Heart right ventricle (tissue), 16 donors: ENCODE data around the gene MALT1. TPM values are rescaled to one million over a fixed set of nuclear protein-coding genes. Genes with fewer than 3 reads are reported as not detected.
"Not testable (repeated sequence)": the region's sequence is repeated elsewhere in the genome, so short reads cannot be mapped to it uniquely, and the experiment has no call there.

ENCODE experiments used
- ATAC-seq, 8 donors: fragments of 200-7000 bp; cut with Tn5 transposase; one replicate each; pipeline ENCODE4 v1.9.1; 2020; ENCODE audit warnings: mild to moderate bottlenecking in 8 of 8, moderate library complexity in 8 of 8, moderate number of reproducible peaks in 1 of 8
- DNase-seq, 2 donors: peaks; one replicate each; pipeline ENCODE4 v3.0.0-alpha.2; 2020
- H3K27ac ChIP-seq, 10 donors: fragments of 200-600 bp; sonication (generic) in 2 of 10; one replicate each; pipeline versions ENCODE4 v1.5.0 to v1.8.0; 2020 to 2022; ENCODE audit warnings: mild to moderate bottlenecking in 3 of 10
- H3K27me3 ChIP-seq, 7 donors: fragments of 200-600 bp; one replicate each; pipeline ENCODE4 v1.8.0; 2021 to 2022; ENCODE audit warnings: mild to moderate bottlenecking in 2 of 7
- H3K36me3 ChIP-seq, 9 donors: fragments of 200-600 bp; sonication (generic) in 1 of 9; one replicate each; pipeline versions ENCODE4 v1.5.0 to v1.8.0; 2020 to 2022; ENCODE audit warnings: mild to moderate bottlenecking in 2 of 9
- H3K4me1 ChIP-seq, 9 donors: fragments of 200-600 bp; sonication (generic) in 1 of 9; one replicate each; pipeline versions ENCODE4 v1.5.0 to v1.8.0; 2020 to 2022; ENCODE audit warnings: mild to moderate bottlenecking in 4 of 9
- H3K4me3 ChIP-seq, 10 donors: fragments of 200-600 bp; sonication (generic) in 2 of 10; one replicate each; pipeline versions ENCODE4 v1.5.0 to v1.8.0; 2020 to 2022; ENCODE audit warnings: mild to moderate bottlenecking in 7 of 10, moderate library complexity in 2 of 10
- H3K9me3 ChIP-seq, 11 donors: fragments of 200-600 bp in 10 of 11; sonication (generic) in 2 of 11; one replicate each; pipeline versions ENCODE4 v1.5.0 to v1.8.0; 2013 to 2022; ENCODE audit warnings: mild to moderate bottlenecking in 2 of 11, control low read depth in 1 of 11, moderate library complexity in 1 of 11
- WGBS, 2 donors: extraction: QIAGEN DNeasy Blood & Tissue Kit; methylation state at CpG; one replicate each; pipeline ENCODE4 v1.1.7; 2013; ENCODE audit warnings: inconsistent platforms in 1 of 2; 5-methylcytosine and 5-hydroxymethylcytosine counted together
- intact Hi-C, 10 donors: fragments of 100-400 bp; cut with DNase I; formaldehyde crosslinking; loops; one replicate each; pipeline versions ENCODE4 v1.11.1 to v1.14.2; 2022
- polyA plus RNA-seq, 2 donors: library from polyadenylated mRNA; stranded (reverse); fragments of 200-250 nt; gene quantifications; one replicate each; pipeline ENCODE4 v1.2.3, GENCODE V29; 2013
- total RNA-seq, 10 donors: library from RNA; stranded (reverse); fragmentation: NEBNext Ultra II Directional in 3 of 10; extraction: Animal tissue kit (Norgen Biotek cat#: 25700) in 3 of 10; gene quantifications; one replicate each; pipeline versions ENCODE4 v1.2.1 to v1.2.4, GENCODE V29; 2021 to 2023
- TF ChIP-seq, protein P1 (sequence below), 9 donors: fragments of 200-600 bp; sonication (generic) in 2 of 9; IDR thresholded peaks; one replicate each; pipeline versions ENCODE4 v1.5.0 to v1.8.0; 2021 to 2022; ENCODE audit warnings: antibody characterized with exemption in 9 of 9, mild to moderate bottlenecking in 5 of 9, moderate library complexity in 1 of 9
- donor health status: Arrhythmogenic right ventricular cardiomyopathy.
- donor health status: ischemic (EF 13 %, LVEDD 7.1; RV severe dilation, severe dysfunction).
- donor health status: healthy with polysubstance abuse.
- donor health status: DM: no; HTN: yes; CAD: no.
- donor health status: DM: no; HTN: no; CAD: no.
- donor health status: ischemic (EF 25% LVEDD 6.9; RV normal size, moderate dysfunction).
- donor health status: ischemic (EF 25% LVEDD 5.7; RV mildly dilated, moderate dysfunction).
- donor health status: healthy.
- donor health status: DM: yes; HTN: yes; CAD: no.
- donor health status: Ischemic cardiomyopathy.
- donor health status: ischemic (EF 35%, LVEDD 5.7; RV mildly dilated, moderate dysfunction).
- donor health status: nonischemic (EF 11% LVEDD 7.7; RV severe dilation, severe dysfunction).
- donor health status: DM: yes; HTN: yes; CAD: no.
- donor health status: PGD.
- donor health status: ischemic (EF 29% LVEDD 5.4; RV normal size, mild dysfunction).
- donor health status: nonischemic (EF 23%, LVEDD 6.1; RV moderate dilation, normal function).

Gene MALT1
- total and polyA plus RNA-seq, 12 donors: 4.4 to 20.0 (median 10.6) TPM

DNA sequence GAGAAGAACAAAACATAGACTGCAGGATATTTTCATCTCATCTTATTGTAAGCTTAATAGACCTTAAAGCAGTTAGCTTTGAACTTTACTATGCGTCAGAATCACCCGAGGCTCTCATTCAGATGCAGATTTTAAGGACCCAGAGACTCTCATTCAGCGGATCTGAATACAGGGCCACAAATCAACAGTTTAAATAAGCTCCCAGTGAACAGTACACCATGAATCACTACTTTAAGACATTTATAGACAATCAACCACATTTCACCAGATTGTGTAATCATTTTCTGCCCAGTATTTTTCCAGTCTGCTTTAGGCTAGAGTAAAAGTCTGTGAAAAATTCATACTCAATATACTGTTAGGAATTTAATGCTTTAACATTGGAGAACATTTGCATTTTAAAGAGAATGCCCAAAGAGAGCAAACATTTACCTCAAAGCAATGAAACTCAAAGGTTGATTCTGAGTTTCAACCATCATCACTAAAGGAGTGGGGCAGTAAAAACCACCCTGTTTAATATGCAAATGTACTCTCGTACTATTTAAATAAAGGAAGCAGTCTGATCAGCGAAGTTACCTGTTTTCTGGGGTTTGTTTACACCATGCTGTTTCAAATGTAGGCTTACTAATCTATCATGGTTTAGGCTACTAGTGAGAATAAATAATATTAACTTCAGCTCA, 31.4 kb upstream of the MALT1 start:
- WGBS, 2 donors: 82 to 85% methylated on average over 5 of the region's 5 CpGs
- H3K4me1 ChIP-seq: peaks cover 0 to 33% (median 20%) of the 10 kb centered on the region in 9 donors
- TF ChIP-seq, protein P1, sequence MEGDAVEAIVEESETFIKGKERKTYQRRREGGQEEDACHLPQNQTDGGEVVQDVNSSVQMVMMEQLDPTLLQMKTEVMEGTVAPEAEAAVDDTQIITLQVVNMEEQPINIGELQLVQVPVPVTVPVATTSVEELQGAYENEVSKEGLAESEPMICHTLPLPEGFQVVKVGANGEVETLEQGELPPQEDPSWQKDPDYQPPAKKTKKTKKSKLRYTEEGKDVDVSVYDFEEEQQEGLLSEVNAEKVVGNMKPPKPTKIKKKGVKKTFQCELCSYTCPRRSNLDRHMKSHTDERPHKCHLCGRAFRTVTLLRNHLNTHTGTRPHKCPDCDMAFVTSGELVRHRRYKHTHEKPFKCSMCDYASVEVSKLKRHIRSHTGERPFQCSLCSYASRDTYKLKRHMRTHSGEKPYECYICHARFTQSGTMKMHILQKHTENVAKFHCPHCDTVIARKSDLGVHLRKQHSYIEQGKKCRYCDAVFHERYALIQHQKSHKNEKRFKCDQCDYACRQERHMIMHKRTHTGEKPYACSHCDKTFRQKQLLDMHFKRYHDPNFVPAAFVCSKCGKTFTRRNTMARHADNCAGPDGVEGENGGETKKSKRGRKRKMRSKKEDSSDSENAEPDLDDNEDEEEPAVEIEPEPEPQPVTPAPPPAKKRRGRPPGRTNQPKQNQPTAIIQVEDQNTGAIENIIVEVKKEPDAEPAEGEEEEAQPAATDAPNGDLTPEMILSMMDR (IDR thresholded peaks at IDR 0.05): no peak
- no peak overlapping the region for H3K4me3 ChIP-seq
- DNase-seq (no peak), ATAC-seq (no peak)
- H3K27me3 ChIP-seq: no peaks in the 10 kb centered on the region
- no peaks in the 10 kb centered on the region for H3K36me3 ChIP-seq
- intact Hi-C loops: no loop called here
- no peak overlapping the region for H3K27ac ChIP-seq
- H3K9me3 ChIP-seq: no peaks in the 10 kb centered on the region

DNA sequence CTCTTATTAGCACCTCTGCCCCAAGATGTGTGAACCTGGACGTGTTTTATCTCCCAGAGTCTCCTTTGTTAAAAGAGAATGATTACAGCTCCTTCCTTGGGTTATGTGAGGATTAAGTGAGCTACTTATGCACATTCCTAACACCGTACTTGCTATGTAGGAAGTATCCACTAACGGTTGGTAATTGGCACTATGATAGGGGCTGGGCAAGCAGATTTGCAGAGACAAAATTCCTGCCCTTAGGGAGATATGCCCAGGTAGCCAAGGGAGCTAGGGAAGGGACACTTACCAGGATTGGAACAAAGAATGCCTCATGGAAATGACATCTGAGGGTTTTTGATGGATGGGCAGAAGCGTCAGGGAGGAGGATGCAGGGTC, 30.8 kb upstream of the MALT1 start:
- WGBS, 2 donors: 84 to 87% methylated on average over 4 of the region's 4 CpGs
- intact Hi-C loops: no loop called here
- Histone ChIP-seq H3K9me3 (no peaks in the 10 kb centered on the region), H3K36me3 (no peaks in the 10 kb centered on the region), H3K27ac (no peak overlapping the region), H3K4me1 (peaks cover 0 to 37% (median 20%) of the 10 kb centered on the region in 9 donors), H3K27me3 (no peaks in the 10 kb centered on the region), H3K4me3 (no peak overlapping the region)
- no peak for DNase-seq
- ATAC-seq: no peak
- TF ChIP-seq, protein P1 (IDR thresholded peaks at IDR 0.05): no peak

DNA sequence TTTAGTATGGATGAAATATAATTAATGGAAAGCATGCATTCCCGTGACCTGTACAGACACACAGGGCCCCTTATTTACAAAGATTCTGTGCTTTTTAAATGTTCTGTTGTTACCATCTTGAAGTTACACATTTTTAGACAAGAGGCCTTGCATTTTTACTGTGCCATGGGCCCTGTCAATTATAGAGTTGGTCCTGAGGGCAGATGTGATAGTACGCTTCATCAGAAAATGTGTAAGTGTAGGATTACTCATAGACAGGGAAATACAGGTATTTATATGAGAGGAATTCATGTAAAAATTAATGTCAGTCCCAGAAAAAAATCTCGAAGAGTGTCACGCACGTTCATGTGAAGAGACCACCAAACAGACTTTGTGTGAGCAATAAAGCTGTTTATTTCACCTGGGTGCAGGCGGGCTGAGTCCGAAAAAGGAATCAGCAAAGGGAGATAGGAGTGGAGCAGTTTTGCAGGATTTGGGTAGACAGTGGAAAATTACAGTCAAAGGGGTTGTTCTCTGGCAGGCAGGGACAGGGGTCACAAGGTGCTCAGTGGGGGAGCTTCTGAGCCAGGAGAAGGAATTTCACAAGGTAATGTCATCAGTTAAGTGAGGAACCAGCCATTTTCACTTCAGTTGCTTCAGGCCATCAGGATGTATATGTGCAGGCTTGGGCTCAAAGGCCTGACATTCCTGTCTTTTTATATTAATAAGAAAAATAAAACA, 30.2 kb upstream of the MALT1 start:
- Histone ChIP-seq H3K9me3 (no peaks in the 10 kb centered on the region), H3K27me3 (no peaks in the 10 kb centered on the region), H3K4me3 (no peak overlapping the region), H3K36me3 (no peaks in the 10 kb centered on the region), H3K27ac (no peak overlapping the region), H3K4me1 (peaks cover 0 to 32% (median 20%) of the 10 kb centered on the region in 9 donors)
- ATAC-seq (no peak), DNase-seq (no peak)
- TF ChIP-seq, protein P1 (IDR thresholded peaks at IDR 0.05): no peak
- 91 to 92% methylated on average over 7 of the region's 7 CpGs for WGBS, 2 donors
- intact Hi-C loops: no loop called here

DNA sequence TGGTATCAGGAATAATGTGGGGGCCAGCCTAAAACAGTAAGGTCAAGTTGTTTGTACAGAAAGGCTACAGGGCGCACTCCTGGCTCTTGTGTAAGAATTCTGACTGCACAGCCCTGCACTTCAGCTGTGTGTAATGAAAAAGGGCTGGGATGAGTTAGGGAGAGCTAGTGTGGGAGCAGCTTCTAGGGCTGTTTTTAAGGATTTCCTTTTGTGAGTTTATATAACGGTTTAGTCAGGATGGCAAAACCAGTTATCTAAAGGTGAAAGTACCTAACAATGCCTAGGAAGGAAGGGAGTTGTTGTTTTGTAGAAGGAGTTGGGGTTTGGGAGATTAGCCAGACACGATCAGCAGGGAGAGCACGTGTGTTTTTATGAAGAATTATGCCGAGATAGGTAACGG, 27.7 kb upstream of the MALT1 start:
- intact Hi-C loops, H3K27me3 ChIP-seq, H3K9me3 ChIP-seq, DNase-seq, H3K36me3 ChIP-seq, H3K4me3 ChIP-seq: not testable (repeated sequence)
- WGBS, 2 donors: 70 to 79% methylated on average over 6 of the region's 6 CpGs
- Histone ChIP-seq H3K27ac (peak overlapping the region in 9 of 10 donors; percentile 20 to 83 (median 54)), H3K4me1 (peaks cover 0 to 32% (median 12%) of the 10 kb centered on the region in 9 donors)
- peak in 5 of 8 donors; percentile 60 to 89 (median 64) for ATAC-seq

DNA sequence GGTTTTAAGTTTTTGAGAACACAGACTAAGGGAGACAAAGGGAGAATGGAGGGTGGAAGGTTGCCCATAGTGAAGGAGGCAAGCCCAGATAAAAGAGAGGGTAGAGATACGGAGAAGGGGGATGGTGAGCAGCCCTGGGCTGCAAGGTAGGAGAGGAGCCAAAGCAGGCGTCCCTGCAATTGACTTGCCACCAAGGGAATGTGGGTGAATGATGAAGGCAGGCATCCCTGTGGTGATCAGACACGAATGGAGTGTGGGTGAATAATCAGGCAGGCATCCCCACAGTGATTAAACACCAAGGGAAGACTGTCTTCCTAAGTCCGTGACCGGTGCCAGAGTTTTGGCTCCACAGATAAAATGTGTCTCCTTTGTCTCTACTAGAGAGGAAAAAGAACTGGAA, 25.9 kb upstream of the MALT1 start:
- ATAC-seq: no peak
- Histone ChIP-seq H3K4me3 (no peak overlapping the region), H3K4me1 (peaks cover 0 to 36% (median 17%) of the 10 kb centered on the region in 9 donors), H3K27me3 (no peaks in the 10 kb centered on the region), H3K36me3 (no peaks in the 10 kb centered on the region), H3K9me3 (peaks cover 0 to 7% (median 0%) of the 10 kb centered on the region in 11 donors), H3K27ac (peak overlapping the region in 2 of 10 donors; percentile 31 to 78)
- no peak for DNase-seq
- TF ChIP-seq, protein P1 (IDR thresholded peaks at IDR 0.05): no peak
- intact Hi-C loops: no loop called here
- 38 to 47% methylated on average over 5 of the region's 5 CpGs for WGBS, 2 donors
